CD1c-positive myeloid dendritic cell (primary cell): ENCODE measurements around the gene APOO.
A peak's percentile ranks its signal among the peaks of the same experiment; 100 is the strongest.
"Not testable (repeated sequence)": the region's sequence is repeated elsewhere in the genome, so short reads cannot be mapped to it uniquely, and the experiment has no call there.

Experiments
- DNase-seq: peaks from one replicate; pipeline ENCODE4 v3.0.0-alpha.2; 2016; ENCODE audit errors: extremely low spot score

APOO gene

DNA sequence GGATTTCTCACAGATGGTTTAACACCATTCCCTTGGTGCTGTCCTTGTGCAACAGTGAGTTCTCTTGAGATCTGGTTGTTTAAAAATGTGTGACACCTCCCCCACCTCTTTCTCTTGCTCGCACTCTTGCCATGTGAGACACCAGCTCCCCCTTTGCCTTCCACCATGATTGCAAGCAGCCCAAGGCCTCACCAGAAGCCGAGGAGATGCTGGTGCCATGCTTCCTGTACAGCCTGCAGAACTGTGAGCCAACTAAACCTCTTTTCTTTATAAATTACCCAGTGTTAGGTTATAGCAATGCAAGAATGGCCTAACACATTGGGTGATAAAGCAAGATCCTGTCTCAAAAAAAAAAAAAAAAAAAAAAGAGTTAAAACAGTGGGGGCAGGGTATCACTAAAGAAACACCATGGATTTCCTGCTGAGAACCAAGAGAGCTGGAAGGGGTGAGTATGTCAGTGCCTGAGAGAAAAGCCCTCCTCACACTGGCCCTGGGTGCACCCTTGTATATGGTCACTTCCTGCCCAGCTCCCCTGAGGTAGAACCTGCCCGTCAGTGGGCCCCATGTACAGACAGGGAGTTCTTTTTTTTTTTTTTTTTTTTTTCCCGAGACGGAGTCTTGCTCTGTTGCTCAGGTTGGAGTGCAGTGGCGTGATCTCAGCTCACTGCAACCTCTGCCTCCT lies 46.4 kb downstream of the APOO start:
- no peak for DNase-seq

DNA sequence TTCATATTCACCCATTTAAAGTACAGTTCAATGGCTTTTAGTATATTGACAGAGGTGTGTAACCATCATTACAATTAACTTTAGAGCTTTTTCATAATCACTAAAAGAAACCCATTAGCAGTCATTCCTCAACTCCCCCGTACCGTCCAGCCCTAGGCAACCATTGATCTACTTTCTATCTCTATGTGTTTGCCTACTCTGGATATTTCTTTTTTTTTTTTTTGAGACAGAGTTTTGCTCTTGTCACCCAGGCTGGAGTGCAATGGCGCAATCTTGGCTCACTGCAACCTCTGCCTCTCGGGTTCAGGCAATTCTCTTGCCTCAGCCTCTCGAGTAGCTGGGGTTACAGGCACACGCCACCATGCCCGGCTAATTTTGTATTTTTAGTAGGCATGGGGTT lies 48.5 kb downstream of the APOO start:
- DNase-seq, result not testable (repeated sequence)

DNA sequence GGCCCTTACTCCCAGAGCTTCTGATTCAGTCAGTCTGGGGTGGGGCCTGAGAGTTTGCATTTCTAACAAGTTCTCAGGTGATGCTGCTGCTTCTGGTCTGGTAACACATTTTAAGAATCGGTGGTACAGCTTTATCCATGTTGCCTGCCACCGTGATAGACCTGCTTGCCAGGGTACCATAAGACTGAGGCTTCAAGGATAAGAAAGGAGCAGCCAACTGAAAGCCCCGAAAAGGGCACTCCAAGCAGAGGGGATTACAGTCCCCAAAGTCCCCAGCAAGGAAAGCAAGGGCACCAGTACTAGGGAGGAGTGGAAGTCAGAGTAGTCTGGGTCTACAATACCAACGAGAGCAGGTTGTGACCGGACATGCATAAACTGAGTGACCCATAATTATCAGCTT lies 49.8 kb downstream of the APOO start:
- DNase-seq, result no peak

GRCh38 chrX:23857363-23857762 lies 50.4 kb downstream of the APOO start:
- DNase-seq, result no peak

DNA sequence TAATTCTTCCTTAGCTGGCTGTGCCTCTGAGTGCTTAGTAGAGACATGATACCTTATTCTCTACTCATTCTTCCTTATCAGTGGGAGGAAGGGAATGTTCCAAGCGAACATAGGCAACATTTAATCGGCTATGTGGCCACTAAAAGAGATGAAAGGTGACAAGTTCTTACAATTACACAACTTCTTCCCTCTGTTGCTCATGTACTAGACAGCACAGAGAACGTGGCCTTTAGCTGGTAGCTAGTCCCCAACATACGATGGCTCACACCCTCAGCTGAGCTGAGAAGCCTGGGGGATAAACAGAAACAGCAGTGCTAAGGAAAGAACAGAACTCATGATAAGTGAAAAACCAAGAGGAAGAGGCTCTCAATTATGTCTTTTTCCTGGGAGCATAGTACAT lies 52.2 kb downstream of the APOO start:
- DNase-seq, result no peak

DNA sequence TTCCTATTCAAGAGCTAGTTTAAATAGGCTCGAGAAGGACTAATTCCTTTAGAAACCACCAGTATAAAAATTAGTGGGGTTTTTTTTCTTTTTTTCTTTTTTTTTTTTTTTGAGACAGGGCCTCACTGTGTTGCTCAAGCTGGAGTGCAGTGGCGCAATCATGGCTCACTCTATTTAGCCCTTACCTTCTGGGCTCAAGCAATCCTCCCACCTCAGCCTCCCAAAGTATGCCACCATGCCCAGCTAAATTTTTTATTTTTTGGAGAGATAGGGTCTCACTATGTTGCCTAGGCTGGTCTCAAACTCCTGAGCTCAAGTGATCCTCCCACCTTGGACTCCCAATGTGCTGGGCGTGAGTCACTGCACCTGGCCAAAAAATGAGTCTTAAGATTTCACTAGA lies 52.8 kb downstream of the APOO start:
- no peak for DNase-seq

- no peak for DNase-seq
Measured at GRCh38 chrX:23854122-23854521, 53.6 kb downstream of the APOO start.

DNA sequence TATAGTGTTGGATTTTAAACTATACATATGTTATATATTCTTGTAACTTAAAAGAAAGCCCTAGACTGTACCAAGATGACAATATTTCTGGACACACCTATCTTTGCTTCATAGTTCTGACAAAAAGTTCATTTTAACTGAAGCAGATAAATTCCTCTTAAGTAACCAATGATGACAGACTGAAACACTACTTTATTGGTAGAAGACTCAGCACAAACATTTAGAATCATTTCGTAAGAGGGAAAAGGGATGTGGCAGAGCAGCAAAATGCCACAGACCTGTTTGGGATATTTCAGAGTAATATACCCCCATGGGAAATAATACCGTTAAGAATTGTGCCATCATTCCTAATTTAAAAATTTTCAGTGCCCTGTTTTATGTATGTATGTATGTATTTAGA lies 56.2 kb downstream of the APOO start:
- DNase-seq, result no peak

DNA sequence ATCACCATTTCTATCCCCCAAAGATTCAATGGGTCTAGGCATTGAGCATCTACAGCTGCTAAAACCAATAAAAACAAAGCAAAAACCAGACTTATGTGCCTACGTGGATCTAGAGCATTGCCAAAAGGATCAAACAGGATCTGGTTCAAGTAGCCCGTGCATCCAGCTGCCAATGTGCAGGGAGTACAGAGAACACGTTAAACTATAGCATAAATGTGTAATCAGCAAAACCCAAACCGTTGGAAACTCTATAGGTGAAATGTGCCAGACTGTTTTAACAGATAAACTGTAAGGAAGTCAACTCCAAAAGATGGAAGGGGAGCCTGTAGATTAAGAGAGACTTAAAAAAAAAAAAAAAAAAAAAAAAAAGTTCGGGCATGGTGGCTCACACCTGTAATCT lies 58.5 kb downstream of the APOO start:
- no peak for DNase-seq

DNA sequence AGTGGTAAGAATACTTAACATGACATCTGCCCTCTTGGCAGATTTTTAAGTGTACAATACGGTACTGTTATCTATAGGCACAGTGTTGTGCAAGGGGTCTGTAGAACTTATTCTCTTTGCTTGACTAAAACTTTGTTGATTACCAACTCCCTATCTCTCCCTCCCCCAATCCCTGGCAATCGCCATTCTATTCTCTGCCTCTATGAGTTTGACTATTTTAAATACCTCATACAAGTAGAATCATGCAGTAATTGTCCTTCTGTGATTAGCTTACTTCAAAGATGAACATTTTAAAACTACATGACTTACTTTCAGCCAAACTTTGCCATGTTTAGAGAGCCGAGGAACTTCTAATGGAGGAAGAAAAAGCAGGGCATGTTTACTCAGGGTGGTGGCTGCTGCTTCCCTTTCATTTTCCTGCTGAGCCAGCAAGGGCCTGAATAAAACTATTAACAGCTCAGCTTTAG lies 62.4 kb downstream of the APOO start:
- DNase-seq, result peak; percentile 13

GRCh38 chrX:23844502-23845138 lies 63.1 kb downstream of the APOO start:
- peak; percentile 49 for DNase-seq

DNA sequence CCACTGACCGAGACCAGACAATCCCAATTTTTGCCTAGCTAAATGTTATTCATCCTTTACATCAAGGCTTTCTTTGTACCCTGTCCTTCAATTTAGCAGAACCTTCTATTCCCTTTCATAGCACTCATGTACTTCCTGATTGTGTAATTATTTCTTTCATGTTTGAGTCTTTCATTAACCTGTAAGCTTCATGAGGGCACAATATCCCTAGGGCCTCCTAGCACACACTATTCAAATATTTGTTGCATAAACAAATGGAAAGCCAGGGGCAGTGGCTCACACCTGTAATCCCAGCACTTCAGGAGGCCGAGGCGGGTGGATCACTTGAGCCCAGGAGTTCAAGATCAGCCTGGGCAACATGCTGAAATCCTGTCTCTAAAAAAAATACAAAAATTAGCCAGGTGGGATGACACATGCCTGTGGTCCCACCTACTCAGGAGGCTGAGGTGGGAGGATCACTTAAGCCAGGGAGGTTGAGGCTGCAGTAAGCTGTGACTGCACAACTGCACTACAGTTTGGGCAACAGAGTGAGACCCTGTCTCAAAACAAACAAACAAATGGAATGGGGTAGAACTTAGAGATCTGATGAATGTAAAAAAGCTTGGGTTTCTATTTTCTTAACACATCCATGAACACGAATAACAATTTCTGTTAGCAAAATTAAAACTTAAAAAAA lies 65.8 kb downstream of the APOO start:
- DNase-seq, result no peak

DNA sequence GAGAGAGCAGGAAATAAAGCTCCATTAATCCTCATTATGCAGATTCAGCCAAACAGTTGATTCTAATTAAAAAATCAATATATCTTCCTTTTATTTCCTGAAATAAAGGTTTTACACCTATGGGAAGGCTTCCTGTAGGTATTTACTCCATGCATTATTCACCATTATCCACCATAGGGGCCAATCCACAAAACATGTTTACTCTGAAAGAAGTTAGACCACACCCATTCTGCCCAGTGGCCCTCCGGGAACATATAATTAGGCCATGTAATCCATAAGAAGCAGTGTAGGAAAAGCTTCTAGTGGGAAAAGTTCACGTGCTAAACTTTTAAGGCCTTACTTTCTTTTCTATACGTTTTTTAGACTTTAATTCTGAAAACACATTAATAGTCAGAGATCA lies 67.1 kb downstream of the APOO start:
- DNase-seq, result no peak

DNA sequence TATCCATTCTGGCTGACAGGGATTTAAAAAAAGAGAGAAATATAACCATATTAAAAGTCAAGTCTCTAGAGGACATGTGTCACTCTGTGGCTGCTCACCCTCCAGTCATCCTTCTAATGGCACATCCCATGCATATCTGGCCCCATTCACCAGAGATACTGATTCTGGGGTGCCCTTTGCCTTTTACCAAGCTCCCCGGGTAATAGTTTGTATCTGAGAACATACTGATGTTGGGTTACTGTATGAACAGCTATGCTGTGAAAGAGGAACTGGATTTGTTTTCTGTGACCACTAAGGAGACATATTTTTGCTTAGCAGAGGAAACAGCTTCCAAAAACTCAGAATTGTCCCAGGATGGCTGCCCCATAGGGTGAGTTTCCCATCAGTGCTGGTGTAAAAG lies 68.8 kb downstream of the APOO start:
- DNase-seq, result no peak

- no peak for DNase-seq
Measured at GRCh38 chrX:23832721-23833120, 75.0 kb downstream of the APOO start.

DNA sequence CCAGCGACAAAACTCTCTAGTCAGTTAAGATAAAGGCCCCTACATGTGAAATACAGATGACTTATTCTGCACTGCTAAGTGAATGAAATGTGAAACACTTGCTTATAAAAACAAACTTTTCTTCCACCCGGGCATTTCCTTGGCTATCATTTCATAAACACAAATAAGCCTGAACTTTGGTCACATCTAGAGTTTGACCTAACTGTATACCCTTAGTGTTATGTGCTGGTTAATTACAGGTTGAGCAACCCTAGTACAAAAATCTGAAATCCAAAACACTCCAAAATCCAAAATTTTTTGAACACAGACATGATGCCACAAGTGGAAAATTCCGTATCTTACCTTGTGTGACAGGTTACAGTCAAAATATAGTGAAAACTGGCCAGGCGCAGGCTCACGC lies 78.9 kb downstream of the APOO start:
- DNase-seq, result no peak

DNA sequence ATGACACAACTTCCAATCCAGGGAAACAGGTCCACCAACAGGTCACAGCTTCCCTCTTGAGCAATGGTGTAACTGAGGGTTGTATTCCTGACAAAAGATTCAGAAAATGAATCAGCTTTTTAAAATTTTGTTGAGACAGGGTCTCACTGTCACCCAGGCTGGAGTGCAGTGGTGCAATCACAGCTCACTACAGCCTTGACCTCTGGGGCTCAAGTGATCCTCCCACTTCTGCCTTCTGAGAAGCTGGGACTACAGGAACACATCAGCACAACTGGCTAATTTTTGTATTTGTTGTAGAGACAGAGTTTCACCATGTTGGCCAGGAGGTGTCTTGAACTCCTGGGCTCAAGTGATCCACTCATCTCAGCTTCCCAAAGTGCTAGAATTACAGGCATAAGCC lies 81.1 kb downstream of the APOO start:
- peak; percentile 37 for DNase-seq

DNA sequence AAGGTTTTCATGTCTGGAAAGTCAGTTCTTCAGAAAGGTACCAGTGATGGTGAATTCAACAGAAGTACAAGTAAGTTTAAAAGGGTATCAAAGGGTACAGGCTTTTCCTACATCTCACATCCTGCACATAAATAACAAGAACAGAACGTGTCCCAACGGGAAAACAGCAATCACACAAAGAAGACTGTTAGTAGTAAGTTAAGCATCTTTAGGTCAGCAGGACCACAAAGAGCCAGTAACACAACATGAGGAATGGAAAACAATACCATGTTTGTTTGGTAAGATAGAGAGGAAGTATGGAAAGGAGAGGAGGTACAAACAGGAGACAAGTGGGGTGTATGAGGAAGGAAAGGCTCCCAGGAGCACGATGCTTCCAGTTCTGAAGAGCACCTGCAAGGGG lies 81.5 kb downstream of the APOO start:
- DNase-seq, result no peak

- no peak for DNase-seq
Measured at GRCh38 chrX:23825675-23826074, 82.1 kb downstream of the APOO start.

DNA sequence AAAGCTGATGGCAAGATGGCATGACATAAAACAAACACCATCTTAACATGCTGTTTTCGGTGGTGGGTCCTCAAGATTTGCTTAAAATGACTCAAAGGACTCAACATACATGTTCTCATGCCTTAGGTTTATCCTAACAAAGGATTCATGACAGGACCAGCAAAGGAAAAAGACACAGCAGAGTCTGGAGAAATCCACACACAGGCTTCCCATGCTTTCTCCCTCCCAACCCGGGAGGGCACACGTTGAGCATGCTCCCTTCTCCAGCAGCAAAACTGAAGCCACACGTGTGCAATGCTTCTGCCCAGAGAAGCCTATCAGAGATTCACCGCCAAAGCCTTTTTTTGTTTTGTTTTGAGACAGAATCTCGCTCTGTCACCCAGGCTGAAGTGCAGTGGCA lies 84.9 kb downstream of the APOO start:
- DNase-seq, result no peak

- DNase-seq, result no peak
Measured at GRCh38 chrX:23822397-23822796, 85.3 kb downstream of the APOO start.

DNA sequence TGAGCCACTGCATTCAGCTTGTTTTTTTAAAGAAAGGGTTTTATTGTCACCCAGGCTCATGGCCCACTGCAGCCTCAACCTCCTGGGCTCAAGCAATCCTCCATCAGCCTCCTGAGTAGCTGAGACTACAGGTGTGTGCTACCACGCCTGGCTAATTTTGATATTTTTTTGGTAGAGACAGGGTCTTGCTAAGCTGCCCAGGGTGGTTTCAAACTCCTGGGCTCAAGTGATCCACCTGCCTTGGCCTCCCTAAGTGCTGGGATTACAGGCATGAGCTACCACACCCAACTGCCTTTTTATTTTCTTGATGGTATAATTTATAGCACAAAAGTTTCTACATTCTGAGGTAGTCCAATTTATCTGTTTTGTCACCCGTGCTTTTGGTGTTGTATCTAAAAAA lies 85.9 kb downstream of the APOO start:
- no peak for DNase-seq

DNA sequence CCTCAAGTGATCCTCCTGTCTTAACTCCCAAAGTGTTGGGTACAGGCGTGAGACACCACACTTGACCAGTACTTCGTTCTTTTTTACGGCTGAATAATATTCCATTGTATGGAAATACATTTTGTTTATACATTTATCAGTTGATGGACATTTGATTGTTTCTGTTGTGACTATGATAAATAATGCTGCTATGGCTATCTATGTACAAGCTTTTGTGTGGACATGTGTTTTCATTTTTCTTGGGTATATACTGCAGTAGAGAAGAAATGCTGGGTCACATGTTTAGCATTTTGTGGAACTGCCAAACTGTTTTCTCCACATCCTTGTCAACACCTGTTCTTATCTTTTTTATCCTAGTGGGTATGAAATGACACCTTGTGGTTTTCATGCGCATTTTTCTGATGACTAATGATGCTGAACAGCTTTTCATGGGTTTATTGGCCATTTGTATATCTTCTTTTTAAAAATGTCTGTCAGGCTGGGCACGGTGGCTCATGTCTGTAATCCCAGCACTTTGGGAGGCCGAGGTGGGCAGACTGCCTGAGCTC lies 87.4 kb downstream of the APOO start:
- no peak for DNase-seq
